ENCODE data around the gene OR5K3. TPM values are rescaled to one million over a fixed set of nuclear protein-coding genes. Genes with fewer than 3 reads are reported as not detected.

OR5K3 gene
- total and polyA plus RNA-seq, 7 donors: not detected

DNA sequence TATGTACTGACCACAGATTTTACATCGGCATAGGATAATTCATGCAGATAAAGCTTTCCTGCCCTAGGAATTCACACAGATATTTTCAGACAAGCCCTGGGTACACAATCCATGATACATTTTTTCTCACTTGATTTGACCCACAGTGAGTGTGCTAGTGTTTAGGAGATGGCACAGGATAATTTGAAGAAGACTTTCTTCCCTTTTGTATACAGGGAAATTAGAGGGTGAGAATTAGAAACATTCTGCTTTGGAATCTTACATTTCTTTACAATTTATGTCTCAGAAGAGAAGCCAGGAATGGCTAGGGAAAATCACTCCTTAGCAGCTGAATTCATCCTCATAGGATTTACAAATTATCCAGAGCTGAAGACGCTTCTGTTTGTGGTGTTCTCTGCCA is 36.9 kb upstream of the OR5K3 start, which contains the start of gene OR5K4:
TSS of gene OR5K4 (plus strand) at position 301 of the 400 bp plus-strand sequence. CDS start at position 301, 0 bp downstream.
- intact Hi-C loops (cut with DNase I): no loop called here
- no peaks in the 10 kb centered on the region for H3K36me3 ChIP-seq
- TF ChIP-seq CTCF (IDR thresholded peaks at IDR 0.05) (no peak), POLR2A (IDR thresholded peaks at IDR 0.05) (no peak)
- 74 to 80% methylated on average over 2 of the region's 2 CpGs for WGBS, 2 donors
- H3K9me3 ChIP-seq: no peaks in the 10 kb centered on the region
- DNase-seq: no peak
- no peaks in the 10 kb centered on the region for H3K27me3 ChIP-seq
- H3K4me3 ChIP-seq: no peak within 1 kb of the TSS
- no peaks in the 10 kb centered on the region for H3K4me1 ChIP-seq
- no peak within 1 kb of the TSS for H3K27ac ChIP-seq

- H3K27me3 ChIP-seq: no peaks in the 10 kb centered on the region
- no peaks in the 10 kb centered on the region for H3K4me1 ChIP-seq
- no peak overlapping the region for H3K27ac ChIP-seq
- peaks cover 0 to 6% (median under 1%) of the 10 kb centered on the region in 4 donors for H3K9me3 ChIP-seq
- H3K36me3 ChIP-seq: no peaks in the 10 kb centered on the region
- no peak for DNase-seq
- H3K4me3 ChIP-seq: no peak overlapping the region
- TF ChIP-seq EP300 (IDR thresholded peaks at IDR 0.05) (no peak), POLR2AphosphoS5 (IDR thresholded peaks at IDR 0.05) (no peak), POLR2A (IDR thresholded peaks at IDR 0.05) (no peak), CTCF (IDR thresholded peaks at IDR 0.05) (no peak)
- intact Hi-C loops (cut with DNase I): no loop called here
These were observed 31.2 kb upstream of the OR5K3 start for GRCh38 chr3:98359250-98359649.

DNA sequence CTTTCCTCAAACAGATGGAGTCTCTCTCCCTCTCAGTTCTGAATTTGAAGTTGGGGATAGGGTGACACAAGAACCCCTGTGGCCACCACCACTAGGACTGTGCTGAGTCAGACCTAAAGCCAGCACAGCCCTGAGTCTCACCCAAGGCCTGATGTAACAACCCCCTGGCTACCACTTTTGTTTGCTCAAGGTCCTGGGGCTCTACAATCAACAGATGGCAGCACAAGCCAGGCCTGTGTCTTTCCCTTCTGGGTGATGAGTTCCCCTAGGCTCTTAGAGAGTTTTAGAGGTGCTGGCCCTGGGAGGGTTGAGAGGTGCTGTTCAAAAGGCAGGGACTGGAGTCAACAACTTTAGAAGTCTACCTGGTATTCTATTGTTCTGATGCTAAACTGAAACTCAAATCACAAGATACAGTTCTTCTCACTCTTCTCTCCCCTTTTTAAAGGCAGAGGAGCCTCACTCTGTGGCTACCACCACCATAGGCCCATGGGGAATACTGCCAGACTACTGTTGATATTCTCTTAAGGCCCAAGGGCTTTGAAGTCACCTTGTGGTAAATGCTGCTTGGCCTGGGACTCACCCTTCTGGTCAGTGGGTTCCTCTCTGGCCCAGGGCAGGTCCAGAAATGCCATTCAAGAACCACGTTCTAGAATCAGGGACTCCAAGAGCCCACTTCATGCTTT is 30.3 kb upstream of the OR5K3 start:
- Histone ChIP-seq H3K36me3 (no peaks in the 10 kb centered on the region), H3K27me3 (no peaks in the 10 kb centered on the region)
- 31 to 74% methylated on average over 1 of the region's 1 CpG for WGBS, 2 donors

GRCh38 chr3:98360681-98361080 is 29.8 kb upstream of the OR5K3 start:
- intact Hi-C loops (cut with DNase I): no loop called here
- H3K9me3 ChIP-seq: peaks cover 0 to 6% (median under 1%) of the 10 kb centered on the region in 4 donors
- 95 to 96% methylated on average over 3 of the region's 3 CpGs for WGBS, 2 donors

More for the DNA sequence above, 30.3 kb upstream of the OR5K3 start:
- H3K4me3 ChIP-seq: no peak overlapping the region
- no peak overlapping the region for H3K27ac ChIP-seq
- H3K4me1 ChIP-seq: no peaks in the 10 kb centered on the region
- TF ChIP-seq POLR2A (IDR thresholded peaks at IDR 0.05) (no peak), EP300 (IDR thresholded peaks at IDR 0.05) (no peak), POLR2AphosphoS5 (IDR thresholded peaks at IDR 0.05) (no peak)
- DNase-seq: no peak
- intact Hi-C loops (cut with DNase I): no loop called here
- H3K9me3 ChIP-seq: peaks cover 0 to 6% (median under 1%) of the 10 kb centered on the region in 4 donors

DNA sequence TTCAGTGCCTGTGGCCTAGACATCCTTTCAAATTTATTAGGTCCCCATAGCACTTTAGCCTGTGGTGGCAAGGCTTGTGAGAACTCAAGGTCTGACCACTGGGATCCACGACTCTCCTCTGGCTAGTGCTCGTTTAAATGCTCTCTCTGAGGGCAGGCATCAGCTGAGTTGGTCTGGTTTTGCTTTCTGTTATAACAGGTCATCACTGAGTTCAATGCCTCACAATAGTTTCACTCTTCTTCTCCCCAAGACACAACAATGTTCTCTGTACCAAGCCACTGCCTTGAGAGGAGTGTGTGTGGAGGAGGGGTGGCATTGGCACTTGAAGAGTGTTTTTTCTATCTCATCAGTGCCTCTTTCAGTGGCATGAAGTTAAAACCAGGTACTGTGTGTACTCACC is 29.2 kb upstream of the OR5K3 start:
- intact Hi-C loops (cut with DNase I): no loop called here
- no peaks in the 10 kb centered on the region for H3K4me1 ChIP-seq
- H3K36me3 ChIP-seq: no peaks in the 10 kb centered on the region
- no peak overlapping the region for H3K27ac ChIP-seq
- WGBS, 2 donors: 55 to 75% methylated on average over 2 of the region's 2 CpGs
- no peaks in the 10 kb centered on the region for H3K27me3 ChIP-seq
- TF ChIP-seq CTCF (IDR thresholded peaks at IDR 0.05) (no peak), POLR2A (IDR thresholded peaks at IDR 0.05) (no peak), EP300 (IDR thresholded peaks at IDR 0.05) (no peak), POLR2AphosphoS5 (IDR thresholded peaks at IDR 0.05) (no peak)
- H3K9me3 ChIP-seq: peaks cover 0 to 6% (median under 1%) of the 10 kb centered on the region in 4 donors
- H3K4me3 ChIP-seq: no peak overlapping the region
- DNase-seq: no peak

More at GRCh38 chr3:98360681-98361080, 29.8 kb upstream of the OR5K3 start:
- no peaks in the 10 kb centered on the region for H3K4me1 ChIP-seq
- TF ChIP-seq POLR2A (IDR thresholded peaks at IDR 0.05) (no peak), EP300 (IDR thresholded peaks at IDR 0.05) (no peak), CTCF (IDR thresholded peaks at IDR 0.05) (no peak), POLR2AphosphoS5 (IDR thresholded peaks at IDR 0.05) (no peak)
- no peaks in the 10 kb centered on the region for H3K36me3 ChIP-seq
- no peaks in the 10 kb centered on the region for H3K27me3 ChIP-seq
- H3K4me3 ChIP-seq: no peak overlapping the region
- no peak overlapping the region for H3K27ac ChIP-seq
- DNase-seq: no peak

Data from sigmoid colon (tissue), 7 donors.